Raji (cell line): ENCODE data around the gene KIAA1217.

ENCODE experiments used
- POLR2A ChIP-seq: IDR thresholded peaks from 2 replicates; pipeline ENCODE4 v1.6.1; 2011; ENCODE audit warnings: low read depth, low read length, control low read depth; ENCODE audit not compliant: insufficient read depth

The KIAA1217 gene

GRCh38 chr10:24533981-24534380, 325.0 kb downstream of the KIAA1217 start:
- TF ChIP-seq POLR2A: no peak

DNA sequence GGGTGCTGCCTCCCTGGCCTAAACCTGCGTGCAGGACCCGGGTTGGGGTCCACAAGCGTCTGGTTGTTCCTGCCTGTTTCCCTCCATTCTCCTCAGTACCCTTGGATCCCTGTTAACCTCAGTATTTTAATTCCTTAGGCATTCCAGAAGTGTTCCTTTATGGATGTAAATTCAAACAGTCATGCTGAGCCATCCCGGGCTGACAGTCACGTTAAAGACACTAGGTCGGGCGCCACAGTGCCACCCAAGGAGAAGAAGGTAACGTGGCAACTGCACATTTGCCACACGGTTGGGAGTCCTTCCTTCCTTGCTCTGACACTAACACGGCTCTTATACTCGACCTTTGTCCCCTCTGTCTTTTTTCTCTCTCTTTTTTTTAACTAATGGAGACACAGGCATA, 327.7 kb downstream of the KIAA1217 start:
- TF ChIP-seq POLR2A: no peak

GRCh38 chr10:24541239-24541753, 332.4 kb downstream of the KIAA1217 start:
- TF ChIP-seq POLR2A: no peak

DNA sequence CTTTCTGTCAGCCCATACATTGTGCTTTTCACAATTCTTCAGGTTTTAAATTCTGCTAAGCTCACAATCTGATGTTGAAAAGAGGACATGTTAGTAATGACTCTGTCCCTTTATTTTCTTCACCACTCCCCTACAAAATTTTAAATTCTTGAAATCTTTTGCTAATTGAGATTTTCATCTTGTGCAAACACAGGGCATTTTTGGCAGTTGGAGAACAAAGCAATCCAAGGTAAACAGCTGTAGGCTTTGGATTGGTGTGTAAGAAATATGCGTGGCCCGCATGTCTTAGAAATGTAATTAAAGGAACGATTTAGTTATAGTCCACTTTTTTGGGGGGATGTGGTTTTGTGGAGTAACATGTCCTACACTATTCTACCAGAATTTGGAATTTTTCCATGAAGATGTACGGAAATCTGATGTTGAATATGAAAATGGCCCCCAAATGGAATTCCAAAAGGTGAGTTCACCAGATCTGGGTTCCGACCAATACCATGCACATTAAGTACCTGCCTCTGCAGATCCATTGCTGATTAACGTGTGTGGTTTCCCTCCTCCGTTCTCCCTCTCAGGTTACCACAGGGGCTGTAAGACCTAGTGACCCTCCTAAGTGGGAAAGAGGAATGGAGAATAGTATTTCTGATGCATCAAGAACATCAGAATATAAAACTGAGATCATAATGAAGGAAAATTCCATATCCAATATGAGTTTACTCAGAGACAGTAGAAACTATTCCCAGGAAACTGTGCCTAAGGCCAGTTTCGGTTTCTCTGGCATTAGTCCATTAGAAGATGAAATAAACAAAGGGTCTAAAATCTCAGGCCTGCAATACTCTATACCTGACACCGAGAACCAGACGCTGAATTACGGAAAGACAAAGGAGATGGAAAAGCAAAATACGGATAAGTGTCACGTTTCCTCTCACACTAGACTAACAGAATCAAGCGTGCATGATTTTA, 333.7 kb downstream of the KIAA1217 start:
- no peak for TF ChIP-seq POLR2A

- TF ChIP-seq POLR2A: no peak
Measured at GRCh38 chr10:24544776-24545175, 335.8 kb downstream of the KIAA1217 start.

DNA sequence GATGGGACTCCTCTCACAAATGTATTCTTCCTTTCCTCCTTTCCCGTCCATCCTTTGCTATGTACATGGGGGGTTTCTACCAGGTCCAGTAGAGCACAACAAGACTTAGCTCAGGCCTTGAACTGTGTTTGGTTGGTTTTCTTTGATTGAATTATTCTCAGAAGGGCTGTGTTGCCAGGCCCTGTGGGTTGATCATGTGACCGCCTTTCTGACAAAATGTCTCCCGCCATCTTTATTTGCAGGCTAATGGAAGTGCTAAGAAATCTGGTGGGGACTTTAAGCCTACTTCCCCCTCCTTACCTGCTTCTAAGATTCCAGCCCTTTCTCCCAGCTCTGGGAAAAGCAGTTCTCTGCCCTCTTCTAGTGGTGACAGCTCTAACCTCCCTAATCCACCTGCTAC, 336.6 kb downstream of the KIAA1217 start:
- no peak for TF ChIP-seq POLR2A

- TF ChIP-seq POLR2A: no peak
Measured at GRCh38 chr10:24550680-24551079, 341.7 kb downstream of the KIAA1217 start.

- TF ChIP-seq POLR2A: no peak
Measured at GRCh38 chr10:24551161-24551560, 342.2 kb downstream of the KIAA1217 start.

DNA sequence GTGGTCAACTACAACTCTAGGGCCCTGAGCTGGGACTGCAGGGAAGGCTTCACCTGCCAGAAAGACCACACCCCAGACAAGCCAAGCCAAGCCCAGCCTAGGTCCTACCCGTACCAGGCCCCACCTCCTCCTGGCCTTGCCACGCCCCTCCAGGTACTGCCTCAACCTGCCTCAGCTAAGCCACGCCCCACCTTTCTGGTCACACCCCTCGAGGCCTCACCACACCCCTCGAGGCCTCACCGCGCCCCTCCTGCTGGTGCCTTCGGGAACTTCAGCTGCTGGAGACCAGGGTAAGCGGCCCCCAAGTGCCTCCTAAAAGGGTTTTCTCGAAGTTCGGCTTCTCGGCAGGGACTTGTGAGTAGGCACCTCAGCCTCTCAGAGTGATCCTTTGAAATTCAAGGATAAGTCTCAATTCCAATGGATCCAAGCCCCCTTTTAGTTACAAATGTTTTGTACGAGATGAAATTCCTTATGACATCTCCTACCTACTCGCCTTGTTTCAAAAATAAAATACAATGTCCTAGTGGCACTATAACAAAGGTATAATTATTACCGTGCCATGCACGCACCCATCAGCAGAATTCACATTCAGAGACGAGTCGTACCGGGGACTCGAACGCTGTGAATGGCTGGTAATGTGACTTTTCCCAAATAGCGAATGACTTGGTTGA, 343.5 kb downstream of the KIAA1217 start:
- TF ChIP-seq POLR2A: no peak

DNA sequence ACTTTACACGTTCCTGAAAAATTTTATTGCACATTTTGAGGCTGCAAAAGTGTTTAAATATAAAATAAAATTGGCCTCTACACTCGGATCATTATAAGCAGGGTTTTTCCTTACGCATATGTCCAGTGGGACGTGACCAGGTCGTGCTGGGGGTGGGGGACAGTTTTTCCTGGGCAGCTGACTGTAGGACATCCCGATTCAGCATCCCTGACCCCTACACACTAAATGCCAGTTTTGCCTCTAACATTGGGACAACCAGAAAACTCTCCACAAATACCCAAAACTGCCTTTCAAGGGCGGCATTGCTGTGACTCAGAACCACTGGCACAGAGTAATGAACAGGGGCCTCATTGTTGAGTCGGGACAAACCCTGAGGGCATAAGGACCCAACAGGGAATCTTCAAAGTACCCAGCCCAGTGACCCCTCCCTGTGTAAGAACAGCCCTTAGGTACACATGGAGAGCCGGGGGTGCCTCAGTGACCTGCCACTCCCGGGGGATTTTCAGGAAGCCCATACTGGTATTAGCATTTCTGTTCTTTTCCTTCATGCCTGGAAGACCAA, 344.2 kb downstream of the KIAA1217 start:
- no peak for TF ChIP-seq POLR2A

DNA sequence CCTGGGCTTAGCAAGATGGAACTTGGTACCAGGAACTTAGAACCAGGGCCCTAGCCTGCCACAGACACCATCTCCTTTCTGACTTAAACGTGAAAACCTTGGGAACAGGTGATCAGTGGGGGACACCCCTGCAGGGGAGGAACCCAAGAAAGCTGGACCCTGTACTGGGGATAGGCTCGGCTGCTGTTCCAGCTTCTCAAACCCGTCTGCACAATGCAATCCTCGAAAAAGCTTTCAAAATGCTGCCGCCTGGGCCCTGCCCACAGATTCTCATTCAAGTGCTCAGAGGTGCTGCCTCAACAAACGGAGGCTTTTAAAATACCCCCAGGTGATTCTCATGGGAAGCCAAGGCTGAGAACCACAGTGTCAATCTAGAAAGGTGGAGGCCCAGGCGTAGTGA, 345.1 kb downstream of the KIAA1217 start:
- TF ChIP-seq POLR2A: no peak

DNA sequence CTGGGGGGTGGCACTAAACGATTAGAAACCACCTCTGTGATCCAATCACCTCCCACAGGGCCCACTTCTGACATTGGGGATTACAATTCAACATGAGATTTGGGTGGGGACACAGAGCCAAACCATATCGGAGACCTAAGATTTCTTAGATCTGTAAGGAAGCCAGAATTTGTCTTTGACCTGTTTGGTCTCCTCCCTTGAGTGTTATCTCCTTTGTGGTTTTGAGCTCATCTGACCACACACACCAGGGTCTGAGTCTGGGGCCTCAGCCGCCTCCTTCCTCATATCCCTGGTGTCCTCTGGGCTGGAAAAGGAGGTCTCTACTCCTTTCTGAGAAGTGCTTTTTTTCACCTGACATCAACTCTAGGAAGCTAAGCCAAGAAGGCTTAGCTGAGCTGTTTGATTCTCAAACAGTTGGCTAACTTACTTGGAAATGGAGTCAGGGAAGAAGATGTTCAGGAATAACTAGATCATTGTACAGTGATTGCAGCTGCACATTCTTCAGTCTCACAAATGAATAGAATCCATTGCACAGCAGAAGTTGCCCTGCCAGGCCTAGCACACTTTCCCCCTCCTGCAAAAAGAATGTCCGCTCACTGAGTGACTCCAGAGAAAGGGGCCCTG, 347.3 kb downstream of the KIAA1217 start:
- TF ChIP-seq POLR2A: no peak

- TF ChIP-seq POLR2A: no peak
Measured at GRCh38 chr10:24556750-24557742, 348.1 kb downstream of the KIAA1217 start.

- TF ChIP-seq POLR2A: no peak
Measured at GRCh38 chr10:24561453-24561852, 352.5 kb downstream of the KIAA1217 start.
